Measurements from ENCODE around the gene CCR4.

DNA sequence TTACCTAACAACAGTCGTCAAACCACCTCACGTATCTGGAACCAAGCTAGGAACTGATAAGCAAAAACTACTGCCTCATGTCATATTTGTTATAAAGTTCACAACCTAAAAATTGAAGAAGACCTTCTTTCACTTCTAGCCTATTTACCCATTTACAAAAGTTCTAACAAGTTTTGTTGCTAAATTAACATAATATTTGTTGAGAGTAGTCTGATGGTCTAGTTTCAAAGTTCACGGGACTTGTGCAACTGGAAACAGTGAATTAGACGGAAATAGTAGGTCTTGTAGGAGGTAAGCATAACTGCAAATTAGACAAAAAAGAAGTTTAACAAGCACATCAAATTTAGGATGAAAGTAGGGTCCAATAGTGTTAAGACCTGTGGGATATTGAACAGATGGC lies 51.9 kb downstream of the CCR4 start:
- TF ChIP-seq, protein P1, sequence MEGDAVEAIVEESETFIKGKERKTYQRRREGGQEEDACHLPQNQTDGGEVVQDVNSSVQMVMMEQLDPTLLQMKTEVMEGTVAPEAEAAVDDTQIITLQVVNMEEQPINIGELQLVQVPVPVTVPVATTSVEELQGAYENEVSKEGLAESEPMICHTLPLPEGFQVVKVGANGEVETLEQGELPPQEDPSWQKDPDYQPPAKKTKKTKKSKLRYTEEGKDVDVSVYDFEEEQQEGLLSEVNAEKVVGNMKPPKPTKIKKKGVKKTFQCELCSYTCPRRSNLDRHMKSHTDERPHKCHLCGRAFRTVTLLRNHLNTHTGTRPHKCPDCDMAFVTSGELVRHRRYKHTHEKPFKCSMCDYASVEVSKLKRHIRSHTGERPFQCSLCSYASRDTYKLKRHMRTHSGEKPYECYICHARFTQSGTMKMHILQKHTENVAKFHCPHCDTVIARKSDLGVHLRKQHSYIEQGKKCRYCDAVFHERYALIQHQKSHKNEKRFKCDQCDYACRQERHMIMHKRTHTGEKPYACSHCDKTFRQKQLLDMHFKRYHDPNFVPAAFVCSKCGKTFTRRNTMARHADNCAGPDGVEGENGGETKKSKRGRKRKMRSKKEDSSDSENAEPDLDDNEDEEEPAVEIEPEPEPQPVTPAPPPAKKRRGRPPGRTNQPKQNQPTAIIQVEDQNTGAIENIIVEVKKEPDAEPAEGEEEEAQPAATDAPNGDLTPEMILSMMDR (IDR thresholded peaks at IDR 0.05) = no peak
- no peak for TF ChIP-seq POLR2A (IDR thresholded peaks at IDR 0.05)
